Measurements from ENCODE around the gene POLE3. TPM values are rescaled to one million over a fixed set of nuclear protein-coding genes. Genes with fewer than 3 reads are reported as not detected.

The POLE3 gene
- total and polyA plus RNA-seq, 9 of the 15 experiments (the other 6 are each of a cell fraction or from before 2014, with no cell fraction given), result 52.6 to 179 (median 110) TPM

DNA sequence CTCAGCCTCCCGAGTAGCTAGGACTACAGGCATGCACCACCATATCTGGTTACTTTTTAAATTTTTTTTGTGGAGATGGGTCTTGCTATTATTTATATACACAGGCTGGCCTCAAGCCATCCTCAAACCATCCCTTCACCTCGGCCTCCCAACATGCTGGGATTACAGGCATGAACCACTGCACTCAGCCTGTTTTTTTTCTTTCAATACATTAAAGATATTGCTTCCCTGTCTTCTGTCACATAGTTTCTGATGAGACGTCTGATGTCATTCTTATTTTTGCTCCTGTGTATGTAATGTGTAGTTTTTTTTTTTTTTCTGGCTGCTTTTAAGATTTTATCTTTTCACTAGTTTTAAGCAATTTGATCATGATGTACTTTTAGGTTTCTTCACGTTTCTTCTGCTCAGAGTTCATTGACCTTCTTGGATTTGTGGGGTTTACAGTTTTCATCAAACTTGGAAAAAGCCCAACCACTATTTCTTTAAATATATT lies 41.7 kb upstream of the POLE3 start:
- no TSS peak for BruUV-seq (replicated peaks)
- TF ChIP-seq ZNF212 (CRISPR knock-in tag; IDR thresholded peaks at IDR 0.05), result no peak
- TF ChIP-seq, protein P1, sequence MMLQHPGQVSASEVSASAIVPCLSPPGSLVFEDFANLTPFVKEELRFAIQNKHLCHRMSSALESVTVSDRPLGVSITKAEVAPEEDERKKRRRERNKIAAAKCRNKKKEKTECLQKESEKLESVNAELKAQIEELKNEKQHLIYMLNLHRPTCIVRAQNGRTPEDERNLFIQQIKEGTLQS (IDR thresholded peaks at IDR 0.05), result peak; percentile 59; the same call in 1 of the 2 replicates
- TF ChIP-seq, protein P1 (CRISPR knock-in tag; conservative IDR thresholded peaks at IDR 0.05), result no peak
- peak; percentile 38; the same call in 1 of the 2 replicates for TF ChIP-seq ATF7 (IDR thresholded peaks at IDR 0.05)
- peak; percentile 51; the same call in 1 of the 2 replicates for TF ChIP-seq MEF2A (IDR thresholded peaks at IDR 0.05; ENCODE audit: control insufficient read depth, low read depth, low read length)
- TF ChIP-seq ZNF384 (IDR thresholded peaks at IDR 0.05; ENCODE audit: low read depth, low read length), result peak; percentile 67
- H3K79me2 ChIP-seq (ENCODE audit: control insufficient read depth, insufficient read depth, low read length), result no peaks in the 10 kb centered on the region
- no peak overlapping the region for H3K4me2 ChIP-seq (ENCODE audit: insufficient read depth, low read length)
- 26% methylated on average over 4 of the region's 4 CpGs for WGBS (ENCODE audit: insufficient coverage, low coverage, missing lambda C conversion rate)
- CTCF ChIA-PET (ENCODE audit: low intra/inter-chr PET ratio), result no interaction called here
- H3K9ac ChIP-seq (ENCODE audit: insufficient read depth in 1 of 2, low read depth in 2 of 2, low read length in 2 of 2), result no peak overlapping the region
- POLR2A ChIA-PET, result no interaction called here
- H3K27ac ChIP-seq (ENCODE audit: extremely low read depth, low read depth, low read length), result no peak overlapping the region
- in situ Hi-C loops (cut with MboI) (no loop called here), intact Hi-C loops (cut with micrococcal nuclease) (no loop called here)
- no peak overlapping the region for H2AFZ ChIP-seq (ENCODE audit: low read depth, low read length)
- no peaks in the 10 kb centered on the region for H3K36me3 ChIP-seq (ENCODE audit: control insufficient read depth, insufficient read depth, low read length)
- H3K27me3 ChIP-seq (ENCODE audit: control insufficient read depth in 2 of 2, insufficient read depth in 2 of 2, low read length in 2 of 2), result no peaks in the 10 kb centered on the region; a peak in 1 of 5 replicates
- DNase-seq (ENCODE audit: extremely low read depth in 1 of 4, low spot score in 3 of 4), result no peak
- no peaks in the 10 kb centered on the region for H3K9me1 ChIP-seq (ENCODE audit: control insufficient read depth, insufficient read depth, low read length)
- H3K4me1 ChIP-seq (replicated peaks in 1 of 2; ENCODE audit: control insufficient read depth in 2 of 2, insufficient read depth in 2 of 2, low read length in 2 of 2), result peaks cover 5 to 15% of the 10 kb centered on the region in 2 experiments; a peak in 4 of 5 replicates
- H3K9me3 ChIP-seq (replicated peaks; ENCODE audit: control insufficient read depth, insufficient read depth, low read depth, low read length), result no peaks in the 10 kb centered on the region
- H4K20me1 ChIP-seq (replicated peaks; ENCODE audit: control insufficient read depth, insufficient read depth, low read length), result no peaks in the 10 kb centered on the region
- no peak overlapping the region for H3K4me3 ChIP-seq
- no peak for ATAC-seq
- FAIRE-seq, result no peak
